Endothelial cell of umbilical vein (primary cell): ENCODE data around the gene ETFB. TPM values are rescaled to one million over a fixed set of nuclear protein-coding genes. Genes with fewer than 3 reads are reported as not detected.

ENCODE experiments used
- BruUV-seq: library from RNA; stranded (reverse); fragments of 400-500 nt; replicated peaks from 2 replicates; lab custom pipeline; 2021; lab: Mats Ljungman, UMichigan
- CTCF ChIA-PET: fragments of 300-600, 350-600 bp; sonication (Branson Sonifier 250); formaldehyde crosslinking; loops from one replicate; lab custom pipeline; 2021; ENCODE audit warnings: antibody characterized with exemption, inconsistent platforms; lab: Charles Lee
- POLR2A ChIA-PET: fragments of 300-600, 350-600 bp; sonication (Branson Sonifier 250); formaldehyde crosslinking; loops from one replicate; lab custom pipeline; 2021; ENCODE audit warnings: antibody characterized with exemption, inconsistent platforms; lab: Charles Lee
- DNase-seq: peaks from one replicate; pipeline ENCODE4 v3.0.0-alpha.2; 2011; ENCODE audit warnings: low read depth, low spot score
- FAIRE-seq: peaks from 2 replicates; lab custom pipeline; 2011; peaks lifted over from hg19 to GRCh38; lab: Jason Lieb, UNC
- H2AFZ ChIP-seq: 2 replicates; pipeline ENCODE4 v1.6.0; 2012; ENCODE audit warnings: low read depth, low read length, control low read depth, inconsistent platforms
- H3K27ac ChIP-seq: 2 replicates; pipeline ENCODE4 v1.5.1; 2011; ENCODE audit warnings: low read depth, mild to moderate bottlenecking, control low read depth, low read length, moderate library complexity; ENCODE audit not compliant: insufficient read depth
- H3K27me3 ChIP-seq, 2 experiments: 2 replicates each; pipeline versions ENCODE4 v1.6.0 to v1.6.1; 2011; ENCODE audit warnings: low read length in 2 of 2, mixed read lengths in 1 of 2; ENCODE audit not compliant: control insufficient read depth in 2 of 2, insufficient read depth in 2 of 2
- H3K36me3 ChIP-seq, 2 experiments: 2 replicates in 1 of 2; 3 replicates in 1 of 2; pipeline ENCODE4 v1.5.1; 2011; ENCODE audit warnings: low read length in 2 of 2, mild to moderate bottlenecking in 1 of 2, moderate library complexity in 1 of 2; ENCODE audit not compliant: control insufficient read depth in 2 of 2, insufficient read depth in 2 of 2; ENCODE audit errors: extremely low read depth in 1 of 2
- H3K4me1 ChIP-seq: 3 replicates; pipeline ENCODE4 v1.5.1; 2011; ENCODE audit warnings: mild to moderate bottlenecking, low read length; ENCODE audit not compliant: control insufficient read depth, insufficient read depth; ENCODE audit errors: extremely low read depth
- H3K4me2 ChIP-seq: 2 replicates; pipeline ENCODE4 v1.6.1; 2011; ENCODE audit warnings: low read length, control low read depth, mixed read lengths; ENCODE audit not compliant: insufficient read depth
- H3K4me3 ChIP-seq, 3 experiments: fragments of 200-600 bp in 1 of 3; sonication (generic), shearing (Covaris generic) in 1 of 3; replicated peaks in 1 of 3; 2 replicates each; pipeline ENCODE4 v1.5.1; 2011 to 2016; ENCODE audit warnings: control low read depth in 3 of 3, low read length in 3 of 3, mild to moderate bottlenecking in 2 of 3, inconsistent platforms in 1 of 3, low read depth in 1 of 3, moderate library complexity in 1 of 3; ENCODE audit not compliant: insufficient read depth in 1 of 3
- H3K79me2 ChIP-seq: 2 replicates; pipeline ENCODE4 v1.6.0; 2012; ENCODE audit warnings: low read length, inconsistent platforms; ENCODE audit not compliant: control insufficient read depth, insufficient read depth
- H3K9ac ChIP-seq: replicated peaks from 2 replicates; pipeline ENCODE3; 2011; ENCODE audit warnings: low read length, control low read depth; ENCODE audit not compliant: insufficient read depth; ENCODE audit errors: extremely low read depth
- H3K9me1 ChIP-seq: replicated peaks from 3 replicates; pipeline ENCODE4 v1.6.0; 2011; ENCODE audit warnings: mild to moderate bottlenecking, low read length; ENCODE audit not compliant: control insufficient read depth, insufficient read depth; ENCODE audit errors: extremely low read depth
- H3K9me3 ChIP-seq: replicated peaks from 2 replicates; pipeline ENCODE4 v1.5.1; 2012; ENCODE audit warnings: low read length, inconsistent platforms; ENCODE audit not compliant: control insufficient read depth, insufficient read depth
- H4K20me1 ChIP-seq: replicated peaks from 2 replicates; pipeline ENCODE3; 2011; ENCODE audit warnings: mild to moderate bottlenecking, low read length; ENCODE audit not compliant: control insufficient read depth, insufficient read depth; ENCODE audit errors: extremely low read depth
- CTCF ChIP-seq, 2 donors: IDR thresholded peaks; 1 replicate in 1 of 2; 2 replicates in 1 of 2; pipeline ENCODE4 v1.5.1; 2011; ENCODE audit warnings: low read length in 2 of 2, mild to moderate bottlenecking in 2 of 2, moderate library complexity in 2 of 2, control low read depth in 1 of 2, inconsistent platforms in 1 of 2, low read depth in 1 of 2; ENCODE audit not compliant: insufficient read depth in 1 of 2; ENCODE audit errors: extremely low read depth in 1 of 2
- FOS ChIP-seq: IDR thresholded peaks from 2 replicates; pipeline ENCODE4 v1.6.1; 2011; ENCODE audit warnings: mild to moderate bottlenecking, low read length, moderate library complexity, borderline replicate concordance; ENCODE audit not compliant: insufficient read depth
- JUN ChIP-seq: IDR thresholded peaks from 2 replicates; pipeline ENCODE4 v1.6.1; 2011; ENCODE audit warnings: borderline replicate concordance, low read depth; ENCODE audit not compliant: insufficient read length, insufficient read depth
- MYC ChIP-seq: IDR thresholded peaks from one replicate; pipeline ENCODE4 v1.6.1; 2011; ENCODE audit warnings: mild to moderate bottlenecking, low read depth, low read length
- dilution Hi-C: fragments of 300-500 bp; cut with MboI; formaldehyde crosslinking; loops from one replicate; pipeline ENCODE4 v1.15.0; 2019; ENCODE audit warnings: low sequenced_read_pairs; ENCODE audit not compliant: extremely low pct_ligation_motif_present
- intact Hi-C: fragments of 100-400 bp; cut with micrococcal nuclease; formaldehyde crosslinking; loops from one replicate; pipeline ENCODE4 v1.10.0; 2022
- polyA plus RNA-seq, 4 experiments: library from polyadenylated mRNA; depleted of rRNA in 3 of 4; stranded (reverse) in 3 of 4; unstranded in 1 of 4; fragments of >200 nt; gene quantifications; 2 replicates each; pipeline versions ENCODE4 v1.2.1 to v1.2.3, GENCODE V29; 2011 to 2012; ENCODE audit warnings: missing spikeins in 1 of 4
- total RNA-seq: library from RNA; stranded (reverse); gene quantifications from 2 replicates; pipeline ENCODE4 v1.2.3, GENCODE V29; 2021
- TF ChIP-seq, protein P1 (sequence below): IDR thresholded peaks from 2 replicates; pipeline ENCODE4 v1.6.1; 2011; ENCODE audit not compliant: insufficient read depth, insufficient read length

ETFB gene
- total and polyA plus RNA-seq, 2 donors (not counting 3 experiments of a cell fraction or from before 2014, with no cell fraction given) = 54.1 to 99.2 TPM

DNA sequence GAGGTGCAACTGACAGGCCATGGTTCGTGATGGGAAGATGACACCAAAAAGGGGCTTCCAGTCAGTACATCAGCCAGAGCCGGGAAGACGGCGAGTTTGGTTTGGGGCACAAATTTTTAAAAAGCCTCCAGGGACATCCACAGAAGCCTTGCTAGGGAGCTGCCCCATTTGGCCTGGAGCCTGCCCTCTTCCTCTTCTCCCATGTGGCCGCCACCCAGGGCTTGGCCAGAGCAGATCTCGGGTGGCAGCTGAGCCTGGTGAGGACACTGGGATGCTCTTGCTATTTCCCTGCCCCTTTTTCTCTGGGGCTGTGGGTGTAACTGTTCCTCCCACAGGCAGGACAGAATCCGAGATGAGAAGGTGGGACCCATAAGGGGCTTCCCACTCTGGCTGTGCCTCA lies 8.2 kb downstream of the ETFB start:
- CTCF ChIA-PET = interaction anchor here (1.3 kb wide), 1 partner anchor 10 kb away, joined by 4 read pairs; no protein-coding TSS in a partner anchor
- POLR2A ChIA-PET = no interaction called here
- Histone ChIP-seq H3K79me2 (no peaks in the 10 kb centered on the region), H4K20me1 (no peaks in the 10 kb centered on the region), H3K9me1 (no peaks in the 10 kb centered on the region), H2AFZ (no peak overlapping the region), H3K4me2 (no peak overlapping the region), H3K36me3 (no peaks in the 10 kb centered on the region), H3K9ac (no peak overlapping the region), H3K27me3 (no peaks in the 10 kb centered on the region), H3K9me3 (no peaks in the 10 kb centered on the region), H3K4me3 (no peak overlapping the region), H3K4me1 (peaks cover 4% of the 10 kb centered on the region), H3K27ac (no peak overlapping the region)
- intact Hi-C loops = no loop called here
- FAIRE-seq (no peak), DNase-seq (no peak)
- BruUV-seq = no TSS peak
- TF ChIP-seq MYC (no peak), JUN (no peak), CTCF (IDR thresholded peaks at IDR 0.05; ENCODE audit: extremely low read depth in 1 of 2, insufficient read depth in 1 of 2, low read depth in 1 of 2, low read length in 2 of 2) (no peak), FOS (no peak)
- TF ChIP-seq, protein P1, sequence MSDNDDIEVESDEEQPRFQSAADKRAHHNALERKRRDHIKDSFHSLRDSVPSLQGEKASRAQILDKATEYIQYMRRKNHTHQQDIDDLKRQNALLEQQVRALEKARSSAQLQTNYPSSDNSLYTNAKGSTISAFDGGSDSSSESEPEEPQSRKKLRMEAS = no peak
- dilution Hi-C loops = no loop called here
